Progenitor cell of endocrine pancreas (in vitro differentiated cells): ENCODE results near the gene MAPK9. TPM values are rescaled to one million over a fixed set of nuclear protein-coding genes. Genes with fewer than 3 reads are reported as not detected.

ENCODE experiments used
- DNase-seq: peaks from one replicate; pipeline ENCODE4 v3.0.0; 2021; ENCODE audit warnings: low spot score; ENCODE audit not compliant: unreplicated experiment
- H3K27ac Mint-ChIP-seq: 2 replicates; pipeline ENCODE4 v1.8.0; 2021; ENCODE audit warnings: mild to moderate bottlenecking, moderate library complexity, mixed read lengths
- H3K27me3 Mint-ChIP-seq: 2 replicates; pipeline ENCODE4 v1.8.0; 2021; ENCODE audit warnings: mixed read lengths
- H3K36me3 Mint-ChIP-seq: 2 replicates; pipeline ENCODE4 v1.8.0; 2022; ENCODE audit warnings: mixed read lengths; ENCODE audit not compliant: insufficient read depth
- H3K4me1 Mint-ChIP-seq: 2 replicates; pipeline ENCODE4 v1.8.0; 2021; ENCODE audit warnings: low read depth, mixed read lengths
- H3K4me3 Mint-ChIP-seq: 2 replicates; pipeline ENCODE4 v1.8.0; 2021; ENCODE audit warnings: low read depth, mild to moderate bottlenecking, moderate library complexity, mixed read lengths
- H3K9me3 Mint-ChIP-seq: 2 replicates; pipeline ENCODE4 v1.8.0; 2021; ENCODE audit warnings: low read depth, mixed read lengths
- total RNA-seq: library from RNA; stranded (reverse); gene quantifications from 2 replicates; pipeline ENCODE4 v1.2.1, GENCODE V29; 2021
- TF ChIP-seq, protein P1 (sequence below): fragments of 200-600 bp; sonication (generic); IDR thresholded peaks from one replicate; pipeline ENCODE4 v1.5.0; 2021; ENCODE audit warnings: antibody characterized with exemption, mild to moderate bottlenecking; ENCODE audit not compliant: unreplicated experiment

The MAPK9 gene
- total RNA-seq, 1 donor from 2014 or later, result 51.2 TPM

DNA sequence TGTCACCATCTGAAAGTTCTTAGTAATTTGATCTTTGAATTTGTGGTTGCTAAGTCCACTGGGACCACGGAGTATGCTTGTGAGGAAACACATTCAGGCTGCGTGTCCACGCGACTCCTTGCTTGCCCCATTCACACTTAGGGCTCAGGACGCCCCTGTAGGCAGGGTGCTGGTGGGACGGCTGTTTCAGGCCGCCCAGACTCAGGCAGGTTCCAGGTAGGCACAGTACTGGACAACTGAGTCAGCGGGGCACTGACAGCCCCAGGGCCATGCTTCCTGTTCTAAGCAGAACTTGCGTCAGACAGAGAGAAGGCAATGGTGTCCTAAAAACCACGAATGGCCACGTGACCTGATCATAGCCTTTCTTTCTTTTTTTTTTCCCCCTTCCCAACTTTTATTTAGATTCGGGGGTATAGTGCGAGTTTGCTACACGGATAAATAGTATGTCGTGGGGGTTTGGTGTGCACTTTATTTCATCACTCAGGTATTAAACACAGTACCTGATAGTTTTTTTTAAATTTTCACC is 75.2 kb downstream of the MAPK9 start:
- Mint-ChIP-seq H3K27me3 (peaks cover 12% of the 10 kb centered on the region), H3K4me3 (no peak overlapping the region), H3K9me3 (peaks cover 27% of the 10 kb centered on the region), H3K36me3 (peaks cover 9% of the 10 kb centered on the region), H3K4me1 (no peaks in the 10 kb centered on the region), H3K27ac (no peak overlapping the region)
- DNase-seq, result no peak
- TF ChIP-seq, protein P1, sequence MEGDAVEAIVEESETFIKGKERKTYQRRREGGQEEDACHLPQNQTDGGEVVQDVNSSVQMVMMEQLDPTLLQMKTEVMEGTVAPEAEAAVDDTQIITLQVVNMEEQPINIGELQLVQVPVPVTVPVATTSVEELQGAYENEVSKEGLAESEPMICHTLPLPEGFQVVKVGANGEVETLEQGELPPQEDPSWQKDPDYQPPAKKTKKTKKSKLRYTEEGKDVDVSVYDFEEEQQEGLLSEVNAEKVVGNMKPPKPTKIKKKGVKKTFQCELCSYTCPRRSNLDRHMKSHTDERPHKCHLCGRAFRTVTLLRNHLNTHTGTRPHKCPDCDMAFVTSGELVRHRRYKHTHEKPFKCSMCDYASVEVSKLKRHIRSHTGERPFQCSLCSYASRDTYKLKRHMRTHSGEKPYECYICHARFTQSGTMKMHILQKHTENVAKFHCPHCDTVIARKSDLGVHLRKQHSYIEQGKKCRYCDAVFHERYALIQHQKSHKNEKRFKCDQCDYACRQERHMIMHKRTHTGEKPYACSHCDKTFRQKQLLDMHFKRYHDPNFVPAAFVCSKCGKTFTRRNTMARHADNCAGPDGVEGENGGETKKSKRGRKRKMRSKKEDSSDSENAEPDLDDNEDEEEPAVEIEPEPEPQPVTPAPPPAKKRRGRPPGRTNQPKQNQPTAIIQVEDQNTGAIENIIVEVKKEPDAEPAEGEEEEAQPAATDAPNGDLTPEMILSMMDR, result no peak

DNA sequence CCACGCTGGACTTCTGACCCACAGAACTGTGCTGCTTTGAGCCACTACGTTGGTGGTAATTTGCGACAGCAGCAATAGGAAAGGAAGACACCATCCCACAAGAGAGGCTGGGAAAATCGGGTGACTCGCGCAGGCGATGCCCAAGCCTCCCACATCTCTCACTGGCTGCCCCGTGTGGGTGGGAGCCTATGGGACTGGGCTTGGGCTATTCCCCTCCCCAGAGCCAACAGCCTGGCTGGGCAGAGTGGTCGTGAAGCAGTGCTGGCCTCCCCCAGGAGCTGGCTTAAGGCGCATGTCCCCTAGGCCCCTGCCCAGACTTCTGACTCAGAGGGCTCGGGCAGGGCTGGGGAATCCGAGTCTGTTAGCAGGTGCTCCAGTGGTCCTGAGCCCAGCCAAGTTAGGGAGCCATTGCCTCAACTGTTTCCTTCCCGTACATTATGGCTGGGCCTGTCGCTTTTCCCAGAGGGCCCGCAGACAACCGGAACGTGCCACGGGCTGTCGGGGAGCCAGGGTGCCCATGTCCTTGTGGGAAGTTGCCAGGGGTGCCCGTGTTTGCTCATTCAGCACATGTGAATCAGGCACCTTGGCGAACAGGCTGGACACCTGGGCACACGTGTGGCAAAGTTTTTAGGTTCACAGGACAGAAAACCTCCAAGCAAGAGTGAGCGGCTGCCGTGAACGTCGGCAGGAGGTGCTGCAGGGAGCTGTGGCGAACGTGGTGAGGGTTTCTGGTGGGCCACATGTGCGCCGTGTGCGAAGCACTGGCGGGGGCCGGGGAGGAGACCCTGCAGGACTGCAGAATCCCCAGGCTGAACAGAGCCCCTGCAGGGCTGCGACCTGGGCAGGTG is 75.9 kb downstream of the MAPK9 start:
- Mint-ChIP-seq H3K4me3 (no peak overlapping the region), H3K27ac (no peak overlapping the region), H3K27me3 (peaks cover 12% of the 10 kb centered on the region), H3K9me3 (peaks cover 27% of the 10 kb centered on the region), H3K4me1 (no peaks in the 10 kb centered on the region), H3K36me3 (peaks cover 7% of the 10 kb centered on the region)
- DNase-seq, result no peak
- TF ChIP-seq, protein P1, result no peak

DNA sequence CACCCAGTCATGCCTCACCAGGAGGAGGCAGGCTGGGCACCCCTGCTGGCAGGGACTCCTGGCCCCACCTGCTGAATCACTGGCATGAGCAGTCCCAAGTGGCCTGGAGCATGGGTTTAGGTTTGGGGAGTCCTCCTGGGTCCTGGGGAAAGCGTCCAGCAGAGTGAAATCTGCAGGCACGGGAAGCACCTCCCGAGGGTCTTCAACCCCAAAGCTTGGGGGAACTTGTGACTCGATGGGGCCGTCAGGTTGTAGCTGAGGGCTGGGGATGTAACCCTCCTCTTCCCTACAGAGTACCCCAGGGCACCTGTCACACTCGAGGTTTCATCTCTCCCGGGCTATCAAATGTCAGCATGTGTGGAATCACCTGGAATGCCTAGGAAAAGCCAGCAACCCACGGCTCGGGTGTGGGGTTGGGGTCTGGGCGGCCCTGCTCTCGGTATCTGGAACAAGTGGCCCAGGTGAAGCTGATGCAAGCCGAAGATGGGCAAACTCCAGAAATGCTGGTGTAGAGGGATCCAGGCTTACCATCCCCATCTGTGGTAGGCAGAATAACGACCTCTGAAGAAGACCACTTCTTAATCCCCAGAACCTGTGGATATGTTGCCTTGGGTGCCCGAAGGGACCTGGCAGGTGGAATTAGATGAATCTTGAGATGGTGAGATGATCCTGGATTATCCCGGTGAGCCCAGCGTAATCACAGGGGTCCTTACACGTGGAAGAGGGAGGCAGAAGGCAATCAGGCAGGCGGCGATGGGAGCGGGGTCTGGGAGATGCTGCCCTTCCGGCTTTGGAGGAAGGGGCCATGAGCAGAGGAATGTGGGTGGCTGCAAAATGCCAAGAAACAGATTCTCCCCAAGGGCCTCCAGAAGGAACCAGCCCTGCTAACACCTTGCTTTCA is 76.8 kb downstream of the MAPK9 start:
- Mint-ChIP-seq H3K27me3 (peaks cover 15% of the 10 kb centered on the region), H3K27ac (no peak overlapping the region), H3K9me3 (peaks cover 24% of the 10 kb centered on the region), H3K36me3 (peaks cover 5% of the 10 kb centered on the region), H3K4me3 (no peak overlapping the region), H3K4me1 (no peaks in the 10 kb centered on the region)
- DNase-seq, result no peak
- TF ChIP-seq, protein P1, result no peak

DNA sequence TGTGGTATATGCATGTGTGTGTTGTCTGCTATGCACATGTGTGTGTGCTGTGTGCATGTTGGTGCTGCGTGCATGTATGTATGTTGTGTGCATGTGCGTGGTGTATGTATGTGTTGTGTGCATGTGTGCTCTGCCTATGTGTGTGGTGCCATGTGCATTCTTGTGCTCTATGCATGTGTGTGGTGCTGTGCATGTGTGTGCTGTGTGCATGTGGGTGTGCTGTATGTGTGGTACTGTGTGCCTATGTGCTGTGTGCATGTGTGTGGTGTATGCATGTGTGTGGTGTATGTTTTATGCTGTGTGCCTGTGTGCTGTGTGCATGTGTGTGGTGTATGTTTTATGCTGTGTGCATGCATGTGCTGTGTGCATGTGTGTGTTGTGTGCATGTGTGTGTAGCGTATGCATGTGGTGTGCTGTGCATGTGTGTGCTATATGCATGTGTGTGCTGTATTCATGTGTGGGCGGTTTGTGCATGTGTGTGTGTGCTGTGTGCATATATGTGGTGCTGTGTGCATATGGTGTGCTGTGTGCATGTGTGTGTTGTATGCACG is 78.2 kb downstream of the MAPK9 start:
- Mint-ChIP-seq H3K27ac (no peak overlapping the region), H3K4me1 (no peaks in the 10 kb centered on the region), H3K36me3 (peaks cover 1% of the 10 kb centered on the region), H3K4me3 (no peak overlapping the region), H3K9me3 (peaks cover 10% of the 10 kb centered on the region), H3K27me3 (peaks cover 18% of the 10 kb centered on the region)
- DNase-seq, result no peak
- TF ChIP-seq, protein P1, result no peak

DNA sequence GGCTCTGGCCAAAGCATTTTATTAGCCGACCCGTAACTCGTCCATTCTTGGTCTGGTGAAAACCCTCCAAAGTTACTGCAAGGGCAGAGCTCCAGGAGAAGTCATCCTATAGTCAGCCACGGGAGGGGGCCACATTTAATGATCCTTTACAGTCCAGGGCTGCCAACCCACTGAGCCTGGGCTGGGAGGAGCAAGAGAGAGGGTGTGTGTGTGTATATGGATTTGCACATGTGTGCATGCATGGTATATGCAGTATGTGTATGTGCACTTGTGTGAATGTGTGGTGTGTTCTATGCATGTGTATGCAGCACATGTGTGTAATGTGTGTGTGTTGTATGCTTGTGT is 78.7 kb downstream of the MAPK9 start:
- Mint-ChIP-seq H3K4me3 (no peak overlapping the region), H3K4me1 (peaks cover 1% of the 10 kb centered on the region), H3K27me3 (peaks cover 22% of the 10 kb centered on the region), H3K27ac (no peak overlapping the region), H3K36me3 (no peaks in the 10 kb centered on the region), H3K9me3 (peaks cover 6% of the 10 kb centered on the region)
- DNase-seq, result no peak
- TF ChIP-seq, protein P1, result no peak
